ENCODE data around the gene SASH1. TPM values are rescaled to one million over a fixed set of nuclear protein-coding genes. Genes with fewer than 3 reads are reported as not detected.

The SASH1 gene
- total RNA-seq, 4 donors from 2014 or later, result 142 to 214 (median 173) TPM

DNA sequence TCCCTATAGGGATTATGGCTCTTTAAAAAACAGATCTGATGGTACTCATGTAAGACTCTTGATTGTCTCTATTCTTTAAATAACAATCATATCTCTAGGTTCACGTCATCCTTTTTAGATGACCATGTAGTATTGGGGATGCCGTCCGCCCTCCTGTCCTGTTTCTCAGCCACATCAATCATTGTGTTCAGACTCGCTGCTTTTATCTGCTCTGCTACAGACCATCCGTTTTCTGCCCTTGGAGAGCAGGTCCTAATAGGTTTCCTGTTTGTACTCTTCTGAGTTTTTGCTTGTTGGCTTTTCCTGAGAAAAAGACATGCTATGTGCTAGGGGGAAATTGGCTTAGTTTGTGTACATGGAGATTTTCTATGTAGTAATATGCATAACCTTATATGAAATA is 76.8 kb downstream of the SASH1 start:
- DNase-seq (ENCODE audit: low spot score) (no peak), ATAC-seq (ENCODE audit: low FRiP score) (no peak)
- no peak for TF ChIP-seq CTCF (IDR thresholded peaks at IDR 0.05)

DNA sequence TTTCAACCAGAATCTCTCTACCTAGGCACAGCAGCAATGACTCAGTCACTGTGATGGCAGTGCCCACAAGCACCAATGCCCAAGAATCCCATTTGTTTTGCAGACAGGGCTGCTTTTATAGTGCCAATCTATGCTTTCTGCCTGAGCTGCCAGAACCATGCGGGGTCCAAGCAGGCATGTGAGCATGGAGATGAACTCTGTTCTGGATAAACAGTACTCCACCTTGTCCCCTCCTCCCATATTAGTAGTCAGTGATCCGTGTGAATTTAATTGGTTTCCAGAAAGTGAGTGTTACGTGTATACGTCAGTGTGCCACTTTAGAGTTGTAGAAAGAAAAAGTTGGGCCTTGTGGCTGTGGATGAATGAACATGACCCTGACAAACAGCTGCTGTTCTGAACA is 79.4 kb downstream of the SASH1 start:
- ATAC-seq (ENCODE audit: low FRiP score) (no peak), DNase-seq (ENCODE audit: low spot score) (no peak)
- TF ChIP-seq CTCF (IDR thresholded peaks at IDR 0.05), result no peak

DNA sequence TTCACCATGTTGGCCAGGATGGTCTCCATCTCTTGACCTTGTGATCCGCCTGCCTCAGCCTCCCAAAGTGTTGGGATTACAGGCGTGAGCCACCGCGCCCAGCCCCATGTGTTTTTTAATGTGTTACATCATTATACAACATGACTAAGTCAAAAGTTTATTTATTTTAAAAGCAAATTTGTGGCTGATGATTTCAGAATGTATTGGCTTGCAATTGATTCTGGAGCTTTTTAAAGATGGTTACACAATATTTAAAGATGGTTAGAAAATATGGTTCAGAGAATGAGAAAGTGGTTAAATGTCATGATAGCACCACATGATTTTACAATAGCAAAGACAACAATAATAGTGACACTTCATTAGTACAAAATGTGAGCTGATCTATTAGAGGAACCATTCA is 80.5 kb downstream of the SASH1 start:
- ATAC-seq (ENCODE audit: low FRiP score) (no peak), DNase-seq (ENCODE audit: low spot score) (no peak)
- no peak for TF ChIP-seq CTCF (IDR thresholded peaks at IDR 0.05)

- no peak for ATAC-seq (ENCODE audit: low FRiP score)
- TF ChIP-seq CTCF (IDR thresholded peaks at IDR 0.05), result no peak
- no peak for DNase-seq (ENCODE audit: low spot score)
Measured at GRCh38 chr6:148423601-148424270, 81.1 kb downstream of the SASH1 start.

DNA sequence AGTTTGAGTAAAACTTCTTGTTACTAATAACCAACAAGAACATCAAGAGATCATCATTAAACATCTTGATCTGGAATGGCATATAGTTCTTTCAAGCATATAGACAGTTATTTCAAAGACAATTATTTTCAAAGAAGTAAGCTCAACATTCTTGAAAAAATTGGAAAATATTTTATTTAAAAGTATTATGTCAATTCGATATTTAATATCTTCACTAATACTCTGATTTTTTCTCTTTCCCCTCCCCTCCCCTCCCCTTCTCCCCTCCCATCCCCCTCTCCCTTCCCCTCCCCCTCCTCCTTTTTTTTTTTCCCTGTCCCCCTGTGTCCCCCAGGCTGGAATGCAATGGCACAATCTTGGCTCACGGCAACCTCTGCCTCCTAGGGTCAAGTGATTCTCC is 82.8 kb downstream of the SASH1 start:
- ATAC-seq (ENCODE audit: low FRiP score), result no peak
- TF ChIP-seq CTCF (IDR thresholded peaks at IDR 0.05), result no peak
- DNase-seq (ENCODE audit: low spot score), result no peak

- DNase-seq (ENCODE audit: low spot score), result no peak
- no peak for TF ChIP-seq CTCF (IDR thresholded peaks at IDR 0.05)
- ATAC-seq (ENCODE audit: low FRiP score), result no peak
Measured at GRCh38 chr6:148426317-148426977, 83.8 kb downstream of the SASH1 start.

DNA sequence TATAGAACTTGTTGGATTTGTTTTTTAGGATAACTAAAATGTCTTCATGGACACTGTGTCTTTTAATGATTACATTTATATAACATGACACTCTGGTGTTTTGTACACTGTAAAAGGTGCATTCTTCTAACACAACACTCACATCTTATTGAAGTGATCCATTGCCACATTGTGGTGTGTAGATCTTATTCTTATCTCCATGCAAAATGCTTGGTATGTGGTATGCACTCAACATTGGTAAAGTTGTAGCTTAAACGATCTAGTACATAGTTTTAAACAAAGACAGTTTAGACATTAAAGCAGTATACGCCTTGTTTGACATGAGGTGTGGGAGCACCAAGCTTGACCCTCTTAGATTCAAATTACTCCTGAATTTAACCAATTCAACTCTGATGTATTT is 84.7 kb downstream of the SASH1 start:
- no peak for TF ChIP-seq CTCF (IDR thresholded peaks at IDR 0.05)
- no peak for DNase-seq (ENCODE audit: low spot score)
- no peak for ATAC-seq (ENCODE audit: low FRiP score)
